SK-N-SH (cell line): Measurements from ENCODE around the gene ATP8B3. TPM values are rescaled to one million over a fixed set of nuclear protein-coding genes. Genes with fewer than 3 reads are reported as not detected.
A peak's percentile ranks its signal among the peaks of the same experiment; 100 is the strongest.

Experiments used
- CTCF ChIA-PET: fragments of 300-600, 350-600 bp; formaldehyde crosslinking; extraction: SDS; loops from one replicate; lab custom pipeline; 2021; lab: Yijun Ruan, JAX
- POLR2A ChIA-PET: fragments of 350-600 bp; sonication (Branson Sonifier 250); formaldehyde crosslinking; extraction: SDS; loops from one replicate; lab custom pipeline; 2020; ENCODE audit warnings: antibody characterized with exemption, inconsistent platforms; lab: Yijun Ruan, JAX
- DNase-seq: peaks from one replicate; pipeline ENCODE4 v3.0.0; 2012
- H2AFZ ChIP-seq: fragments of 200-600 bp; sonication (generic); 2 replicates; pipeline ENCODE4 v1.8.1; 2016; ENCODE audit warnings: antibody characterized with exemption, mild to moderate bottlenecking, low read depth
- H3F3A ChIP-seq: fragments of 200-600 bp; sonication (generic); replicated peaks from 2 replicates; pipeline ENCODE3; 2016; ENCODE audit warnings: antibody characterized with exemption, mild to moderate bottlenecking; ENCODE audit not compliant: insufficient read depth
- H3K27ac ChIP-seq, 2 experiments: fragments of 200-500 bp in 1 of 2; fragments of 200-600 bp in 1 of 2; sonication (Bioruptor generic) in 1 of 2; sonication (generic), shearing (Covaris generic) in 1 of 2; 2 replicates each; pipeline versions ENCODE4 v1.5.1 to v1.6.1; 2014 to 2016; ENCODE audit warnings: low read depth in 2 of 2, inconsistent platforms in 1 of 2, low read length in 1 of 2, mild to moderate bottlenecking in 1 of 2, mixed read lengths in 1 of 2
- H3K27me3 ChIP-seq: fragments of 200-600 bp; sonication (generic), shearing (Covaris generic); 2 replicates; pipeline ENCODE4 v1.6.1; 2016; ENCODE audit warnings: mixed run types; ENCODE audit not compliant: insufficient read depth
- H3K36me3 ChIP-seq, 2 experiments: fragments of 200-500 bp in 1 of 2; fragments of 200-600 bp in 1 of 2; sonication (Bioruptor generic) in 1 of 2; sonication (generic) in 1 of 2; replicated peaks in 1 of 2; 2 replicates each; pipeline versions ENCODE3 to v1.5.1; 2014 to 2016; ENCODE audit warnings: low read length in 1 of 2, mild to moderate bottlenecking in 1 of 2; ENCODE audit not compliant: insufficient read depth in 2 of 2, control insufficient read depth in 1 of 2
- H3K4me1 ChIP-seq, 2 experiments: fragments of 200-500 bp in 1 of 2; fragments of 200-600 bp in 1 of 2; sonication (Bioruptor generic) in 1 of 2; sonication (generic), shearing (Covaris generic) in 1 of 2; 2 replicates each; pipeline versions ENCODE4 v1.5.1 to v1.6.1; 2014 to 2016; ENCODE audit warnings: low read depth in 1 of 2, low read length in 1 of 2, mixed run types in 1 of 2; ENCODE audit not compliant: insufficient read depth in 2 of 2, control insufficient read depth in 1 of 2
- H3K4me2 ChIP-seq: fragments of 200-600 bp; sonication (generic), shearing (Covaris generic); 2 replicates; pipeline ENCODE4 v1.6.1; 2017; ENCODE audit warnings: mixed run types
- H3K4me3 ChIP-seq, 2 experiments: fragments of 200-500 bp in 1 of 2; fragments of 200-600 bp in 1 of 2; sonication (Bioruptor generic) in 1 of 2; sonication (generic), shearing (Covaris generic) in 1 of 2; 2 replicates each; pipeline versions ENCODE4 v1.5.1 to v1.8.1; 2014 to 2016; ENCODE audit warnings: low read depth in 2 of 2, inconsistent platforms in 1 of 2, low read length in 1 of 2, mild to moderate bottlenecking in 1 of 2, mixed read lengths in 1 of 2, moderate library complexity in 1 of 2
- H3K79me2 ChIP-seq: fragments of 200-600 bp; sonication (generic); 2 replicates; pipeline ENCODE4 v1.8.1; 2017; ENCODE audit warnings: mild to moderate bottlenecking; ENCODE audit not compliant: insufficient read depth
- H3K9ac ChIP-seq: fragments of 200-600 bp; sonication (generic); 2 replicates; pipeline ENCODE4 v1.6.1; 2017; ENCODE audit warnings: mixed run types
- H3K9me2 ChIP-seq: fragments of 200-600 bp; sonication (generic); 2 replicates; pipeline ENCODE4 v1.6.1; 2017; ENCODE audit warnings: mixed run types
- H3K9me3 ChIP-seq: fragments of 200-600 bp; sonication (generic); 2 replicates; pipeline ENCODE4 v1.6.1; 2017; ENCODE audit warnings: mixed run types, mild to moderate bottlenecking, moderate library complexity
- H4K20me1 ChIP-seq: fragments of 200-600 bp; sonication (generic); 2 replicates; pipeline ENCODE4 v1.6.1; 2017; ENCODE audit warnings: mild to moderate bottlenecking, mixed run types; ENCODE audit not compliant: insufficient read depth
- CHD2 ChIP-seq: fragments of 150-350 bp; IDR thresholded peaks from 2 replicates; pipeline ENCODE4 v1.6.1; 2018; ENCODE audit warnings: low read length; ENCODE audit not compliant: partially characterized antibody
- CTCF ChIP-seq: fragments of 200-600 bp; sonication (generic); IDR thresholded peaks from 2 replicates; pipeline ENCODE4 v1.6.1; 2017; ENCODE audit warnings: antibody characterized with exemption, mild to moderate bottlenecking, moderate library complexity
- EZH2phosphoT487 ChIP-seq: fragments of 200-600 bp; sonication (generic); IDR thresholded peaks from 2 replicates; pipeline ENCODE4 v1.6.1; 2017; ENCODE audit warnings: low read depth, mixed run types, mild to moderate bottlenecking, antibody characterized with exemption, moderate library complexity, borderline replicate concordance
- FOSL2 ChIP-seq: IDR thresholded peaks from 2 replicates; pipeline ENCODE4 v1.4.0; 2012; ENCODE audit warnings: low read depth, mild to moderate bottlenecking, moderate library complexity, borderline replicate concordance
- FOXM1 ChIP-seq: IDR thresholded peaks from 2 replicates; pipeline ENCODE4 v1.4.0; 2012; ENCODE audit warnings: low read depth, mild to moderate bottlenecking
- GATA2 ChIP-seq: sonication (generic); formaldehyde crosslinking; IDR thresholded peaks from 2 replicates; pipeline ENCODE4 v1.5.0; 2020; ENCODE audit warnings: mild to moderate bottlenecking, missing genetic modification reagents
- MEF2A ChIP-seq: IDR thresholded peaks from 2 replicates; pipeline ENCODE4 v1.4.0; 2012; ENCODE audit warnings: low read depth, borderline replicate concordance
- NFIC ChIP-seq: IDR thresholded peaks from 2 replicates; pipeline ENCODE4 v1.4.0; 2012; ENCODE audit warnings: borderline replicate concordance
- NRF1 ChIP-seq: IDR thresholded peaks from 2 replicates; pipeline ENCODE4 v1.6.1; 2012; ENCODE audit warnings: low read depth, mild to moderate bottlenecking, low read length
- RCOR1 ChIP-seq: fragments of 150-350 bp; IDR thresholded peaks from 2 replicates; pipeline ENCODE4 v1.6.1; 2017; ENCODE audit warnings: antibody characterized with exemption, low read length
- SMC3 ChIP-seq: IDR thresholded peaks from 2 replicates; pipeline ENCODE4 v1.6.1; 2012; ENCODE audit warnings: low read depth, low read length, improper control_type of control experiment
- USF2 ChIP-seq: fragments of 150-350 bp; IDR thresholded peaks from 2 replicates; pipeline ENCODE4 v1.6.1; 2017; ENCODE audit warnings: antibody characterized with exemption, low read length, low read depth, borderline replicate concordance
- YY1 ChIP-seq: IDR thresholded peaks from 2 replicates; pipeline ENCODE4 v1.4.0; 2012; ENCODE audit warnings: low read depth, mild to moderate bottlenecking
- WGBS: methylation state at CpG from one replicate; pipeline ENCODE4 v1.1.6; 2017; ENCODE audit warnings: low lambda C conversion rate; 5-methylcytosine and 5-hydroxymethylcytosine counted together
- polyA plus RNA-seq, 3 experiments: library from polyadenylated mRNA; depleted of rRNA; stranded (reverse); fragments of >200 nt; gene quantifications; 2 replicates each; pipeline ENCODE4 v1.2.3, GENCODE V29; 2012
- TF ChIP-seq, protein P1 (sequence below): fragments of 150-350 bp; IDR thresholded peaks from 2 replicates; pipeline ENCODE4 v1.6.1; 2016; ENCODE audit warnings: mild to moderate bottlenecking, low read depth, low read length
- TF ChIP-seq, protein P2 (sequence below): IDR thresholded peaks from 2 replicates; pipeline ENCODE4 v1.4.0; 2012; ENCODE audit warnings: low read depth, borderline replicate concordance
- TF ChIP-seq, protein P3 (sequence below): IDR thresholded peaks from 2 replicates; pipeline ENCODE4 v1.4.0; 2012; ENCODE audit warnings: low read depth, borderline replicate concordance

Gene ATP8B3
- polyA plus RNA-seq, 1 of the 3 experiments (the other 2 are of a cell fraction): 8.0 TPM

- H3K9ac ChIP-seq: peak overlapping the region; percentile 68
- peaks cover 4% of the 10 kb centered on the region for H3F3A ChIP-seq
- 26% methylated on average over 11 of the region's 13 CpGs for WGBS
- no peaks in the 10 kb centered on the region for H3K9me3 ChIP-seq
- peak overlapping the region in 1 of 2 experiments; percentile 29; a peak in 1 of 4 replicates for H3K27ac ChIP-seq
- H2AFZ ChIP-seq: peak overlapping the region; percentile 73; the same call in 1 of the 2 replicates
- H3K9me2 ChIP-seq: no peaks in the 10 kb centered on the region
- peak overlapping the region; percentile 64 to 71 for H3K4me3 ChIP-seq
- H3K4me1 ChIP-seq: peaks cover 0 to 14% of the 10 kb centered on the region in 2 experiments; a peak in 1 of 4 replicates
- no peaks in the 10 kb centered on the region for H4K20me1 ChIP-seq
- DNase-seq: peak; percentile 66
- no peaks in the 10 kb centered on the region for H3K27me3 ChIP-seq
- CTCF ChIA-PET: interaction anchor here (0.9 to 3.6 kb wide), 6 partner anchors 15 to 139 kb away, joined by 3 to 20 read pairs (median 8); no protein-coding TSS in a partner anchor
- H3K79me2 ChIP-seq: no peaks in the 10 kb centered on the region
- H3K36me3 ChIP-seq: peaks cover 0 to 12% of the 10 kb centered on the region in 2 experiments
- H3K4me2 ChIP-seq: peak overlapping the region; percentile 77
- POLR2A ChIA-PET: no interaction called here
- TF ChIP-seq, protein P1, sequence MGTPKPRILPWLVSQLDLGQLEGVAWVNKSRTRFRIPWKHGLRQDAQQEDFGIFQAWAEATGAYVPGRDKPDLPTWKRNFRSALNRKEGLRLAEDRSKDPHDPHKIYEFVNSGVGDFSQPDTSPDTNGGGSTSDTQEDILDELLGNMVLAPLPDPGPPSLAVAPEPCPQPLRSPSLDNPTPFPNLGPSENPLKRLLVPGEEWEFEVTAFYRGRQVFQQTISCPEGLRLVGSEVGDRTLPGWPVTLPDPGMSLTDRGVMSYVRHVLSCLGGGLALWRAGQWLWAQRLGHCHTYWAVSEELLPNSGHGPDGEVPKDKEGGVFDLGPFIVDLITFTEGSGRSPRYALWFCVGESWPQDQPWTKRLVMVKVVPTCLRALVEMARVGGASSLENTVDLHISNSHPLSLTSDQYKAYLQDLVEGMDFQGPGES: no peak
- TF ChIP-seq FOSL2 (peak; percentile 86; the same call in 1 of the 2 replicates), NFIC (peak; percentile 97)
- TF ChIP-seq, all 33 proteins: peak for 2
These were observed 593 bp downstream of the ATP8B3 start for GRCh38 chr19:1811472-1811894.

DNA sequence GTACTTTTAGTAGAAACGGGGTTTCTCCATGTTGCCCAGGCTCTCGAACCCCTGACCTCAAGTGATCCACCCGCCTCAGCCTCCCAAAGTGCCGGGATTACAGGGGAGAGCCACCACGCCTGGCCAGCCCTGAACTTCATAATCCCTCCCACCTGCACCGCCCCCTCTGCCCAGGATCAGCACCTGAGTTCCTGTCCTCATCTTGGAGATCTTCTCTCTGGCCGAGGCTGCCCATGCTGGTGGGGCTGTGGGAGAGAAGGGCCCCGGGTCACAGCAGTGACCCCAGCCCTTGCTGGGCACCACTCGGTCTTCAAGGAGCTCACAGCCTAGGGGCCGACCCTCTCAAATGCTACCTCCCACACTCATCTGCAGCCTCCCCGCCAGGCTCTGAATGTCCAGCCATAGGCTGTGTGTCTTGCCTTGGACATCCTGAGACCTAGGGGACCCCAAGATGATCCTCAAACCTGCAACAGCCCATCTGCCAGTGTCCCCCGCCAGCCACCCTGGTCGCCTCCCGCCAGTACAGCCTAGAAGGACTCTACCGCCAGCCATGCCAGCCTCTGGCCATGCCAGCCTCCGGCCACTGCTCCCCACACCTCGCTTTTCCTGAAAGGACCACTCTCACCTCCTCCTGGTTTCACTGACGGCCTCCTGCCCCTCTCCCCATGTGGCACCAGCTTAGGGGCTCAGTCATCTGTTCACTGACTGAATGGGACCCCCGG, 1.5 kb downstream of the ATP8B3 start:
- H3K27ac ChIP-seq: no peak overlapping the region
- H3F3A ChIP-seq: peaks cover 4% of the 10 kb centered on the region
- H3K4me2 ChIP-seq: no peak overlapping the region
- H3K4me3 ChIP-seq: no peak overlapping the region
- no peak for DNase-seq
- WGBS: 94% methylated on average over 18 of the region's 19 CpGs
- H4K20me1 ChIP-seq: no peaks in the 10 kb centered on the region
- ChIA-PET CTCF (interaction anchor here (0.9 to 3.6 kb wide), 6 partner anchors 14 to 265 kb away, joined by 3 to 20 read pairs (median 8); no protein-coding TSS in a partner anchor), POLR2A (interaction anchor here (1.4 kb wide), 1 partner anchor 9 kb away, joined by 4 read pairs; no protein-coding TSS in a partner anchor)
- peaks cover 0 to 5% of the 10 kb centered on the region in 2 experiments for H3K36me3 ChIP-seq
- no peak overlapping the region for H3K9ac ChIP-seq
- H2AFZ ChIP-seq: no peak overlapping the region
- H3K4me1 ChIP-seq: peaks cover 0 to 14% of the 10 kb centered on the region in 2 experiments; a peak in 1 of 4 replicates
- H3K9me3 ChIP-seq: no peaks in the 10 kb centered on the region
- no peaks in the 10 kb centered on the region for H3K27me3 ChIP-seq
- H3K79me2 ChIP-seq: no peaks in the 10 kb centered on the region
- H3K9me2 ChIP-seq: no peaks in the 10 kb centered on the region
- no peak for TF ChIP-seq CHD2
- TF ChIP-seq, protein P2, sequence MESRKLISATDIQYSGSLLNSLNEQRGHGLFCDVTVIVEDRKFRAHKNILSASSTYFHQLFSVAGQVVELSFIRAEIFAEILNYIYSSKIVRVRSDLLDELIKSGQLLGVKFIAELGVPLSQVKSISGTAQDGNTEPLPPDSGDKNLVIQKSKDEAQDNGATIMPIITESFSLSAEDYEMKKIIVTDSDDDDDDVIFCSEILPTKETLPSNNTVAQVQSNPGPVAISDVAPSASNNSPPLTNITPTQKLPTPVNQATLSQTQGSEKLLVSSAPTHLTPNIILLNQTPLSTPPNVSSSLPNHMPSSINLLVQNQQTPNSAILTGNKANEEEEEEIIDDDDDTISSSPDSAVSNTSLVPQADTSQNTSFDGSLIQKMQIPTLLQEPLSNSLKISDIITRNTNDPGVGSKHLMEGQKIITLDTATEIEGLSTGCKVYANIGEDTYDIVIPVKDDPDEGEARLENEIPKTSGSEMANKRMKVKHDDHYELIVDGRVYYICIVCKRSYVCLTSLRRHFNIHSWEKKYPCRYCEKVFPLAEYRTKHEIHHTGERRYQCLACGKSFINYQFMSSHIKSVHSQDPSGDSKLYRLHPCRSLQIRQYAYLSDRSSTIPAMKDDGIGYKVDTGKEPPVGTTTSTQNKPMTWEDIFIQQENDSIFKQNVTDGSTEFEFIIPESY: no peak
- no peak for TF ChIP-seq RCOR1
- TF ChIP-seq GATA2: no peak
- TF ChIP-seq CTCF: no peak
- TF ChIP-seq MEF2A: no peak
- TF ChIP-seq YY1: no peak
- no peak for TF ChIP-seq NFIC
- TF ChIP-seq USF2: no peak
- TF ChIP-seq FOSL2: no peak
- TF ChIP-seq FOXM1: no peak
- TF ChIP-seq, protein P3, sequence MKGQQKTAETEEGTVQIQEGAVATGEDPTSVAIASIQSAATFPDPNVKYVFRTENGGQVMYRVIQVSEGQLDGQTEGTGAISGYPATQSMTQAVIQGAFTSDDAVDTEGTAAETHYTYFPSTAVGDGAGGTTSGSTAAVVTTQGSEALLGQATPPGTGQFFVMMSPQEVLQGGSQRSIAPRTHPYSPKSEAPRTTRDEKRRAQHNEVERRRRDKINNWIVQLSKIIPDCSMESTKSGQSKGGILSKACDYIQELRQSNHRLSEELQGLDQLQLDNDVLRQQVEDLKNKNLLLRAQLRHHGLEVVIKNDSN: no peak
- TF ChIP-seq, protein P1: no peak
- TF ChIP-seq SMC3: no peak
- TF ChIP-seq NRF1: no peak
- TF ChIP-seq EZH2phosphoT487: no peak
